Hematopoietic multipotent progenitor cell treated with erythropoietin and hydrocortisone succinate and interleukin-3 and kit ligand, for 4 days (in vitro differentiated cells): ENCODE measurements around the gene PLK2.
A peak's percentile ranks its signal among the peaks of the same experiment; 100 is the strongest.

Source experiments
- DNase-seq: peaks from one replicate; pipeline ENCODE4 v3.0.0-alpha.2; 2015

The PLK2 gene

DNA sequence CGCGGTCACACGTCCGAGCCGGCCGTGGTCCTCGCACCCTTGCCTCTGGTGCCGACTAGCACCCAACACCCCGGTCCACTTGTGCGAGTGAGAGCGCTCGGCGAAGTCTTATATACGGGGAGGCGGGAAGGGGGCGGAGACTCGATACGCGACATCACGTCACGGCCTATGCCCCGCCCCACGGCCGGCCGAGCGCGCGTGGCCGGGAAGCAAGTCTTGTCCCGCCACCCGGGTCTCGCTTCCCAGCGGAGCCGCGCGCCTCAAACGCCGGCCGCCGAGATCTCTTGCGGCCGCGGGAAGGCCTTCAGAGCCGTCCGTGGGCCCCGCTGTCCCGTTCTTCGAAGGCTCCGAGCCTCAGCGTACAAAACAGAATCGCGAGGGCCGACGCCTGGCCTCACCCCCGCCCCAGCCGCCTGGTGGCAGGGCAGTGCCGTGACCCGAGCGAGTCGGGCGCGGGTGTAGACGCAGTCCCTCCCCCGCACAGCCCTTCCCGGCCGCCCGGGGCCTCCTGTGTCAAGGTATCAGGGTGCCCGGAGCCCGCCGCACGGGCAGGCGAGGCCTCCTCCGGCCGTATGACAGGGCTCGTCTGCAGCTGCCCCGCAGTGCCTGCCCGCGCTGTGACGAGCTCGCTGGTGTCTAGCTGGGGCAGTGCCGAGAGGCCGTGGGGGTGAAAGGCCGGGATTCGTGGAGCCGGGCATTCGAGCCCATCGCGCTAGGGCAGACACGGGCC lies at the start of gene PLK2:
PLK2 (minus strand) TSS at position 85 of the 730 bp plus-strand sequence. CDS start 127 bp downstream, outside the sequence.
- DNase-seq = peak; percentile 85

DNA sequence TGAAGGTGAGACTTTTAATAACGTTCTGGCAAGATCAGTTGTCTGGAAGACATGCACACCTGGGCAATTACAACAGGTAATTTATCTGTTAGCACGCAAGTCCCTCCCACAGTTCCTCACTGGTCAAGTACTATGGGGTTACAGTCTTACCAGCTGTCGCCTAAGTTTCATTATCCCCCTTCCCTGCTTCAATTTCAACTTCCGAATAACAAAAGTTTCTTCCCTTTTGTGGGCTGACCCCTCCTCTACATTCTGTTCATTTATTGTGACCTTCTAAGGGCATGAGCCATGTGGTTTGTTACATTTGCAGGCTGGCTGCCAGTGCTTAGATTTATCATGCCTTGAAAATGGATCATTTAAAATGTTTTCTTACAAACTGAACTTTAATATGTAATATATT lies 47.8 kb upstream of the PLK2 start:
- no peak for DNase-seq

DNA sequence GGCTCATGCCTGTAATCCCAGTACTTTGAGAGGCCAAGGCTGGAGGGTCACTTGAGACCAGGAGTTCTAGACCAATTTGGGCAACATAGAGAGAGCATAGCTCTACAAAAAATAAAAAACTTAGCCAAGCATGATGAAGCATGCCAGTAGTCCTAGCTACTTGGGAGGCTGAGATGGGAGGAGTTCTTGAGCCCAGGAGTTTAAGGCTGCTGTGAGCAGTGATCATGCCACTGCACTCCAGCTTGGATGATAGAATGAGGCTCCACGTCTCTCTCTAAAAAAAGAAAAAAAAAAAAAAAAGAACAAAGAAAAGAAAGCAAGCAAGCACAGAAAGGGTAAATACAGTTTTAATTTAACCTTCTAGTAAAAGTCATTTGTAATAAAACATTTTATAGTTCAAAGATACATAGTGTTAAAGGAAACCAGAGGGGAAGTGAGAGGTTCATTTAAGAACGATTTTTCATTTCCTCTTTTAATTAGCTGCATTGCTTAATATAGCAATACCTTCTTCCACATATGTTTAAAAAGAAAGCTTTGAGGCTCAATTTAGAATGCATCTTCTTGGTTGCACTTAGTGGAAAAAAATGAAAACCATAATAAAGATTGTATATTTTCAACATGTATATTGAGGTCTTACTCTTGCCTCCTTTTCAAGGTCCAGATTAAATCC lies 46.2 kb upstream of the PLK2 start:
- peak; percentile 40 for DNase-seq

- peak; percentile 35 for DNase-seq
Measured at GRCh38 chr5:58505502-58505901, 45.6 kb upstream of the PLK2 start.

GRCh38 chr5:58504766-58505165 lies 44.9 kb upstream of the PLK2 start:
- DNase-seq = no peak

- DNase-seq = no peak
Measured at GRCh38 chr5:58503390-58504046, 43.6 kb upstream of the PLK2 start.

GRCh38 chr5:58501778-58502417 lies 42.0 kb upstream of the PLK2 start:
- DNase-seq = no peak

DNA sequence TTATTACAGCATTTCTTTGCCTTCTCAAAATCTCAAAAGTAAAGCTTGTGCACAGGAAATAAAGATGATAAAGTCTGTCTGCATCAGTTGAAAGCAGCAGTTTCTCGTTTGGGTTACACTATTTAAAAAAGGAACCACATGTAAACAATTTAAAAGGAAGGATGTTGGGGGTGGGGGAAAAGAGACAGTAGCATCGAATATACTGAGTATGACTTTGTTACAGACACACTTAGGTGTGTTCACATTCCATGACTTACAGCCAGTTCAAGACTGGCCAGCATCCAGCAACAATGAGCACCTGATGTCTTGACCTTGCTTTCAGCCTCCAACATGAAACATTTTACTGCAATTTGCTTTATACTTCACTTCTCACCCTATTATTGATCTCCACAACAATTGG lies 40.1 kb upstream of the PLK2 start:
- DNase-seq = peak; percentile 82

DNA sequence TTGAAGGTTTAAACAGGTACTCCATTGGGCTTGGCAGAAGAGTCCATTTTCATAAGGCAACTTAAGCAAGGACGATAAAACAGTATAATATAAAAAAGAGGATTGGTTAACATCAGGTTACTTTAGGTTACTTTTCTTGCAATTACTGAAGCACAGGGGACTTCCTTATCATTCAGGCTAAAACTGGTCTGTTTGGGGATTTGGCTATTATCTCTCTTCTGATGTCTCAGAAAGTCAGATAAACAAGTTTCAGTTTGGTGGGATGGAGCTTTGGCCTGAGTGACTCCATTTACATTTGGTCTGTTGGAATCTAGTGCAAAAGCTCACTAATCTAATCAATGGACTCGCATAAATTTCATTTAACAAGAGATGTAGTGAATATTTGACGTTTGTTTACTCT lies 39.3 kb upstream of the PLK2 start:
- DNase-seq = peak; percentile 34

DNA sequence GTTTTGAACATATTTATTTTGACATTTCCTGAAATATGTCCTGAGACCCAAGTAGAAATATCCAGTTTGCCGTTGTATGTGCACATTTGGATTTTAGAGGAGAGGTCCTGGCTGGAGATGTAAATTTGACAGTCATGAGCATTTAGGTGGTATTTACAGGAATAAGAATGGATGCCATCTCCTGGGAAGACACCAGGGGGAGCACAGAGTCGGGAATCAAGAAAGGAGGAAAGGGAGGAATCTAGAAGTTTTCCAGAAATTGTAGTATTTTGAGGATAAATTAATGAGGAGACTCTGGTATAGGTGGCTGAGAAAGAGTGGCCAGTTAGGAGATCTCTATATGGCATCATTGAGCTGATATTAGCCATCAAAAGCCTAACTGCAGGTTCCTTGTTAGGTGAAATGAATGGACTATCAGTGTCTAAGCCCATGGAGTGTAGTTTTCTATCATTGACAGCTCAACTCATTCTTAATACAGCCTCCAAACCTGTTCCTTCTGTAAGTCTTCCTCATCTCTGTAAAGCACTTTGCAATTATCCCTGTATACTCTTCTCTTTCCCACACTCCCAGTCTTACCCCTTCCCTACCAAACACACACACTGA lies 38.6 kb upstream of the PLK2 start:
- peak; percentile 11 for DNase-seq

DNA sequence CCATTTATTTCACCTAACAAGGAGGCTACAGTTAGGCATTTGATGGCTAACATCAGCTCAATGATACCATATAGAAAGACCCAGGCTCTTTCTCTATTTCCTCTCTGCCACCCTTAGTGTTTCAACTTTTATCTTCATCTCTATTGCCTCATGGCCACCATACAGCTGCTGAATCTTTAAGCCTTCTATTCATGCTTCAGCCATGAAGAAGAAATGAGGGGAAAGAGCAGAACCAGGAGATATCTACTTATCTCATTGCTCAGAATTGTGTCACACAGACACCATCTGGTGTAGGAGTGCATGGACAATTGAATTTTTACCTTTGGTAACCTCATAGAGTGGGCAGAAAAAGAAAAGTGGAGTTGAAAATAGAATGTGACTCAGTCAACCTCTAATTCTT lies 38.0 kb upstream of the PLK2 start:
- peak; percentile 55 for DNase-seq

GRCh38 chr5:58497386-58497785 lies 37.5 kb upstream of the PLK2 start:
- peak; percentile 45 for DNase-seq

- no peak for DNase-seq
Measured at GRCh38 chr5:58496488-58496887, 36.6 kb upstream of the PLK2 start.

DNA sequence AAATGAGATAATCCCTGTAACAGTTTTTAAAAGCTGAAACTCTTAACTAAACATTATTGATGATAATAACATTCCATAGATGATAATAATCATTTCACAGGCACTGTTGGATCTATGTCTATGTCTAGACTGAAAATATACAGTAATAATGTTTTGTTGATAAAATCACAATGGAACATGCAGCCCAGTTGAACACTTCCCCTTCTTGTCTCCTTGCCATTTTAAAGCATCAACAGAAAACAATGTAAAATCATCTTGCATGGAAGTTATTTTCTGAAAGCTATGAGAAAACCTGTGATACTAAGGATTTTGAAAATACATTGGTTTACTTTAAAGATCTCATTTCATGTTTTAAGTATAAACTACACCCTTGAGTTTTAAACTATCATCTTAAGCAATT lies 33.3 kb upstream of the PLK2 start:
- peak; percentile 58 for DNase-seq

DNA sequence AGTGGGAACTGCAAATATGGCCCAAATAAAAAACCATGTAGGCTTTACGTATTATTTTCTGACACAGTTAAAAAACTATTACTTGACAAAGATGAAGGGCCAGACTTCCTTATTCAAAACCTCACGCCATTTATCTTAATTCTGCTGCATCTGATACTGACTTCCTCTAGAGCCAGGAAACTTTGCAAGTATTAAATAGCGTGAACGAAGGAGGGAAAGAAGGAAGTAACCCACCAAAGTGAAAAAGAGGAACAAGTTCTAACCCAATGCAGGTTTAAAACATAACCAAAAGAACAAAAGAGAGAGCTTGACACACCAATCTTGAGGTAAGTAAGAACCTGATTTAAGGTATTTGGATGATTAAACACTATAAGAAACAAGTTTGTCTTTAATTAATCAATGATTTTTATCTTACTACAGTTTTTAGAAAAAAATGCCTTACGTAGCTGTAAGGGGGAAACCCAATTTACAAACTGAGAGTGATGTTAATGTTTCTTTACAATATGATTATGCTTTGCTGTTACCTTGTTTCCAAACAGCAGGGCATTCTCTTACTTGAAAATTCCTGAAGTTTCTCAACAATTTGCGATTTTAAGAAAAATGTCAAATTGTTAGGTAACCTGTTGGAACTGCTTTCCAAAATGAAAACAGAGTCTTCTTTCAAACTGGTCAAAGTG lies 31.5 kb upstream of the PLK2 start, which contains the start of gene GAPT:
GAPT (plus strand) TSS at position 220 of the 677 bp plus-strand sequence. CDS start 3,102 bp downstream, outside the sequence.
- DNase-seq = peak; percentile 92

- DNase-seq = peak; percentile 76
Measured at GRCh38 chr5:58490402-58491050, 30.6 kb upstream of the PLK2 start.

GRCh38 chr5:58486290-58486689 lies 26.4 kb upstream of the PLK2 start:
- DNase-seq = peak; percentile 29

DNA sequence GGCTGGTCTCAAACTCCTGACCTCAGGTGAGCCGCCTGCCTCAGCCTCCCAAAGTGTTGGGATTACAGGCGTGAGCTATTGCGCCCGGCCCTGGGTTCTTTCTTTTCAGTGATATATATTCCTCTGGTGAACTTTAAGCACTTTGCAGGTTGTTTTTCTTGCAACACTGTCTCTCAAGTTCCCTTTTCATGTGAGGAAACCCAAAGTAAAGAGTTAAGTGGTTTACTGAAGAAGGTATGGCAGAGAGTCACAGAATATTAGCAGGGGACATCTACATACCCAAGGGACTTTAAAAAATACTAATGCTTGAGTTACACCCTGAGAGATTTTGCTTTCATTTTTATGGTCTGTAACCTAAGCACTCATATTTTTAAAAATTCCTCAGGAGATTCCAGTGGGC lies 24.6 kb upstream of the PLK2 start:
- DNase-seq = peak; percentile 55

DNA sequence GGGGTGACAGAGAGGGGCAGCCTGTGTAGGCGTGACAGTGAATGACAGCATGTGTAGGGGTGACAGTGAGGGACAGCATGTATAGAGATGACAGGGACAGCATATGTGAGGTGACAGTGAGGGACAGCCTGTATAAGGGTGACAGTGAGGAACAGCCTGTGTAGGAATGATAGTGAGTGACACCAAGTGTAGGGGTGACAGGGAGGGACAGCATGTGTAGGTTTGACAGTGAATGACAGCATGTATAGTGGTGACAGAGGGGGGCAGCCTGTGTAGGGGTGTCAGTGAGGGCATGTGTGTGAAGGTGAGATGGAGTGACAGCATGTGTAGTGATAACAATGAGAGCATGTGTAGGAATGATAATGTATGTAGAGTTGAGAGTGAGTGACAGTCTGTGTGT lies 22.6 kb upstream of the PLK2 start:
- DNase-seq = no peak

- DNase-seq = no peak
Measured at GRCh38 chr5:58481828-58482227, 21.9 kb upstream of the PLK2 start.

- no peak for DNase-seq
Measured at GRCh38 chr5:58481066-58481676, 21.3 kb upstream of the PLK2 start.
